Renal cortical epithelial cell (primary cell): Measurements from ENCODE around the gene FNIP2. TPM values are rescaled to one million over a fixed set of nuclear protein-coding genes. Genes with fewer than 3 reads are reported as not detected.
"Not testable (repeated sequence)": the region's sequence is repeated elsewhere in the genome, so short reads cannot be mapped to it uniquely, and the experiment has no call there.

Experiments
- DNase-seq: peaks from one replicate; pipeline ENCODE4 v3.0.0-alpha.2; 2011; ENCODE audit warnings: low read depth
- total RNA-seq: library from RNA; depleted of rRNA; stranded (reverse); fragments of >200 nt; gene quantifications from 2 replicates; pipeline ENCODE4 v1.2.3, GENCODE V29; 2014

The FNIP2 gene
- total RNA-seq, 1 donor from 2014 or later, result 143 TPM

DNA sequence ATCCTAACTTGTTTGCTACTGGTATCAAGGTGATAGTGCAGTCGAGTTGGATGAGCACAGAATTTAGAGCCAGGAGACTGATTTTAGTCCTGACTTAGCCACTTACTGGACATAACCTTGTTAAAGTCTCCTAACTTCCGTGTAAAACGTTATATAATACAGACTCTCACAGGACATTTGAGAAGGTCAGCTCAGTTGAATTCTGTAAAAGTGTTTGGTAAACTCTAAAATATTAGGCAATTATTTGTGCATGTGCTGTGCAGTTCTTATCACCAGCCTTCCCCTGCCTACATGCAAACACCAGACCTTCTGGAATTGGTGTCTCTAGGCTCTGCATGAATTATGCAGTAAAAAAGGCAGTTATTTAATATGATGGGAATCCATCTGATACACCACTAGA, 45.4 kb downstream of the FNIP2 start:
- no peak for DNase-seq

- peak; percentile 71 for DNase-seq
Measured at GRCh38 chr4:158814636-158815330, 46.0 kb downstream of the FNIP2 start.

- DNase-seq, result no peak
Measured at GRCh38 chr4:158816955-158817354, 48.1 kb downstream of the FNIP2 start.

- peak; percentile 87 for DNase-seq
Measured at GRCh38 chr4:158817562-158818296, 48.9 kb downstream of the FNIP2 start.

GRCh38 chr4:158818560-158819140, 49.8 kb downstream of the FNIP2 start:
- DNase-seq, result peak; percentile 50

GRCh38 chr4:158819942-158820786, 51.3 kb downstream of the FNIP2 start:
- DNase-seq, result peak; percentile 80

DNA sequence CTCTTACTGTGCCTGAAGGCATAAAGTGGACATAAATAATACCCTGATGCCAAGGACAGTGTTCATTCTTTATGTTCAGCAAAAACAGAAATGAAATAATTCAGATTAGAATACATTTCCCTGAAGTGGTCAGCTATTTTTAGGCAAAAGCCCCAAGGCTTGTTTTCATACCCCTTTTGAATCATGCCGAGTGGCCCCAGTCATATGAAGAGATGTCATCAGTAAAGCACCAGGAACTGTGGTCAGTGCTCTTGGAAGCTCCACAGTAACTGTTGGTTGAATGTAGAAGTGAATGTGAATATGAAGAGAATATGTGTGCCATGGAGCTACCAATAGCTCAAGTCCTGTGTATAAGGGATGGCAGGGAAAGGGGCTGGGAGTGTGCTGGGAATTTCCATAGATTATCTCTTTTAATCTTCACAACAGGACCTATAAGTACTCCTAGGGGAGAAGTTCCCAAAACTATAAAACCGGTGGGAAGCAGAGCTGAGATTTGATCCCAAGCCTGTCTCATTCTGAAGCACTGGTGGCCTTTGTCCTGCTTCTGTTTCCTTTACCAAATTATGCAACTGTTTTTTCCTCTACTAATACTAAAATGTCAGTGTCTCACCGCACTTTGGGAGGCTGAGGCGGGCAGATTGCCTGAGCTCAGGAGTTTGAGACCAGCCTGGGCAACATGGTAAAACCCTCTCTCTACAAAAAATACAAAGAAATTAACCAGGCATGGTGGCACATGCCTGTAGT, 52.6 kb downstream of the FNIP2 start:
- DNase-seq, result peak; percentile 64

DNA sequence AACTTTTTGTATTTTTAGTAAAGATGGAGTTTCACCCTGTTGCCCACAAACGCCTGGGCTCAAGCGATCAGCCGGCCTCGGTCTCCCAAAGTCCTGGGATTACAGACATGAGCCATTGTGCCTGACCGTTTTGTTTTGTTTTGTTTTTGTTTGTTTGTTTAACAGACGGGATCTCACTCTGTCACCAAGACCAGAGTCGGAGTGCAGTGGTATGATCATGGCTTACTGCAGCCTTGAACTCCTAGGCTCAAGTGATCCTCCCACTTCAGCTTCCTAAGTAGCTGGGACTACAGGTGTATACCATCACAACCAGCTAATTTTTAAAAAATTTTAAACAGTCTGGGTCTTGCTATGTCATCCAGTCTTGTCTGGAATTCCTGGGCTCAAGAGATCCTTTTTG, 53.5 kb downstream of the FNIP2 start:
- DNase-seq, result no peak

GRCh38 chr4:158823461-158823873, 54.6 kb downstream of the FNIP2 start:
- peak; percentile 98 for DNase-seq

DNA sequence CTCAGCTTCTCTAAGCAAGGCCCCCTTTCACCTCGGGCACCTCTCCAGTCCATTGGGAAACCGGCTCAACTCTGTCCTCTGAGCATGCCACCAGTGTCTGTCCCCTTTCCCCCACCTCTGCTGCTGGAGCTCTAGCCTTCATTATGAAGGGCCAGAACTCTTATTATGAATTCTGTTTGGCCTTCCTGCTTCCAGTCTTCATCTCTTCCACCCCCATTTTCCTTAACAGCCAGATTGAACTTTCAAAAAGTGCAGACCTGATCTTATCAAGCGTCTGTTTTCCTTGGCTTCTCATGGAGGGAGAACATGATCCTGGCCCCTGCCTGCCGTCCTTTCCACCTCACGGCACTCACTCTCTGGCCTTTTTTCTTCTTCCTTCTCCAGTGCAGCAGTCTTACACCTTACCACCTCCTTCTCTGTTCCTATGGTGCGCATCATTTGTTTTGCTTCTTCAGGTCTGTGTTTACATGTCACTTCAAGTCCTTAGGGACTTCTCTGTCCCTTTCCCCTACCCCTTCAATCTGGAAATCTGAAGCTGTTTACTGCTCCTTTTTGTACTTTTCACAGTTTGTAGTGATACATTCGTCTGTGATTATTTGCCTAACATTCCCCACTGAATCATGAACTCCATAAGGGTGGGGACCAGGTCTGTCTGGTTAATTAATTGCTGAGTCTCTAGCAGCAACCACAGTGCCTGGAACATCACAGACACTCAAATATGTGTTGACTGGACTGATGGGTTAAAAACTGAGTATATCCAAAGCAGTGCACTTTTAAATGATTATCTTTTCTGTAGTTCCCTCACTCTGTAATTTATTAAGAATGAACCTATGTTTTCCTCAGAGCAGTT, 55.8 kb downstream of the FNIP2 start:
- DNase-seq, result peak; percentile 95

GRCh38 chr4:158825433-158826036, 56.7 kb downstream of the FNIP2 start:
- DNase-seq, result no peak

- peak; percentile 79 for DNase-seq
Measured at GRCh38 chr4:158826057-158826456, 57.2 kb downstream of the FNIP2 start.

DNA sequence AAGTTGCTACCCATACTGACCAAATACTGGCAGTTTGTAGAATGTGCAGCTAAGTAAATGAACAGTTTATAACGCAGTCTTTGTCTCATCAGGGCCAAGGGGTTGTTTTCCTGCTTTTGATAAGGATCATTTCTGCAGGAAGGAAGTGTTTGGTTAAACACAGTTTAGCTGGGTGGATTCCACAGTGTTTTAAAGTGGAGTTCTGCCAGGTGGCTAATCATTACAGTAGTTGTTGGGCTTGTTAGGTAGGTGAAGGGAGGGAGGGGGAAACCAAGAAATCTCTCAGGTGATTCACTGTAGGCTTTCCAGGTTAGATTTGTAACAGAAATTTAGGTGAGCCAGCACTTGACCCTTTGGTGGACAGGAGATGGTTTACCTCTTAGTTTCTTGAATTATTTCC, 58.1 kb downstream of the FNIP2 start:
- DNase-seq, result peak; percentile 93

GRCh38 chr4:158827543-158827981, 58.7 kb downstream of the FNIP2 start:
- no peak for DNase-seq

DNA sequence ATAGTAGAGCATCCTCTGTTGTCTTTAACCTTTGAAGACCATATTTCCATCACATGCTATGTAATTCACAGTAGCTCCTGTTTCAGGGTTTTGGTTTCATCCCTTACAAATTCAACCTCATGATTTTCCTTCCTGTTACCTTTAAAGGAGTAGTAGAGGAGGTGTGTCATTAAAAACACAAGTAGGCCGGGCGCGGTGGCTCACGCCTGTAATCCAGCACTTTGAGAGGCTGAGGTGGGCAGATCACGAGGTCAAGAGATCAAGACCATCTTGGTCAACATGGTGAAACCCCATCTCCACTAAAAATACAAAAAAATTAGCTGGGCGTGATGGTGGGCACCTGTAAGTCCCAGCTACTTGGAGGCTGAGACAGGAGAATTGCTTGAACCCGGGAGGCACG, 59.3 kb downstream of the FNIP2 start:
- not testable (repeated sequence) for DNase-seq

DNA sequence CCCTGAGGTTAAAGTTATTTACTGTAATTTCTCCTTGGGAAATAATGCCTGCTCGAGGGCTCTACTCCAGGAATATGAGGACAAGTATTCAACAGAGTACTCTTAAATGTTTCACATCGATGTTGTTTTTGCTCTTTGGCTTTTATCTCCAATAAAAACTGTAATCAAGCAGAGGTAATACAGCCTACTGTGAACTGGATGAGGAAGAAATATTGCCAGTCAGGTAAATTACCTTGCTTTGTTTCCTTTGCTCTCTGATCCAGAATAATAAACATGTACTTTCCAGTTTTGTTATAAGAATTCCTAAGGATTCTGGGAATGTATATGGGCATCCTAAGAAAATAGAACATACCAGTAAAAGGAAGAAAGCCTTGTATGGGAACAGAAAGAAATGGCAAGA, 60.4 kb downstream of the FNIP2 start:
- no peak for DNase-seq

- DNase-seq, result no peak
Measured at GRCh38 chr4:158833602-158834001, 64.8 kb downstream of the FNIP2 start.

DNA sequence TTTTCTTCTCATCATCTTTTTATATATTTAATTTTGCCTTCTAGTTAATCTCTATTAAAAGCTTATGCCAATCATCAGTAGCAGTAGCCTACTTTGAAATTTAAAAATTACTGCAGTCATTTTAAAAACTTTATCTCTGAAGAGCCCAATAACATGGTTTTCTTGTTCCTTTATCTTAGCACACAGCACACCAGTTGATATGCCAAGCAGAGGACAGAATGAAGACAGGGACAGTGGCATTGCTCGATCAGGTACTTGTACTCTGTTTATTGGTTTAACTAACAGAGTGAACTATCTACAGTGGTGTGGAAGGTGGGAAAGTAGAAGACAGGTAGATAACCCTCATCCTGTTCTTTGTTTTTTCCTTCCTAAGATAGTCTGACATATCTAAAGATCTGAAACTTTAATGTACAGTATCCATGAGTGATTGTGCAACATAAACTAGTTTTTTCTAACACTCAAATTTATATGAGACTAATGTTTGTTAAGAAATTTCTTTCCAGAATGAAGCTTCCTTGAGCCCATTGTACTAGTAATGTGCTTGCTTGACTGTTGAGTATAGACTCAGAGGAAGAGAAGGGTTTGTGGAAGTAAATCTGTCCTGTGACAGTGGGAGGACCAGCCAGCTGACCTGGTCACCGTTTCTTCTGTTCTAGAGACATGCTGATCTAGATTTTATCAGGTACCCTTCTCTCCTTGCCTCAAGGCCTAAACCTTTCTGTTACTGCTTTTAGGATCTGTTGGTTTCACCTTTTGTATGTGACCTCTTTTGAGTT, 66.6 kb downstream of the FNIP2 start:
- DNase-seq, result no peak

- no peak for DNase-seq
Measured at GRCh38 chr4:158836002-158836369, 67.2 kb downstream of the FNIP2 start.
